ENCODE results near the gene COLGALT1.

COLGALT1 gene

DNA sequence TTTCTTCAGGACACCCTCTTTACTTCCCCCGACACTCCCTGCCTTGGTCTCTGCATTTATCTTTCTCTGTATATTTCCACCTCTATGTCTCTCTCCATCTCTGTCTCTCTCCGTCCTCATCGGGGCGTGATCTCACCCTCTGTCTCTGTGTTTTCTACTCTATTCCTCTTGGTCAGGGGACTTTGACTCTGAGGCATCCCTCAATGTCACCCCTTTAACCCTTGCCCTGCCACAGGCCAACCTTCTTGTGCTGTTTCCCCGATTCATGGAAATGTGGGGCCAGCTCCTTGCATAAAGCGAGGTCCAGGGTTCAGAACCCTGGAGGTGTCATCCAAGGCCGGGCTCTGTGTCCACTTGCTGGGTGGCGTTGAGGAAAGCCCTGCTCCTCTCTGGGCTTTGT lies 46.8 kb downstream of the COLGALT1 start:
- H3K4me3 ChIP-seq (replicated peaks; ENCODE audit: insufficient read depth, low read length): no peak overlapping the region
- H3K27me3 ChIP-seq (ENCODE audit: insufficient read depth, poor library complexity, severe bottlenecking): peaks cover 3% of the 10 kb centered on the region
- no peak overlapping the region for H3K27ac ChIP-seq (replicated peaks)
- DNase-seq (ENCODE audit: low read depth in 1 of 2, low spot score in 1 of 2): no peak
- TF ChIP-seq REST (IDR thresholded peaks at IDR 0.05; ENCODE audit: insufficient replicate concordance, low read depth) (no peak), CTCF (IDR thresholded peaks at IDR 0.05; ENCODE audit: insufficient read depth, low read length) (no peak), GABPA (IDR thresholded peaks at IDR 0.05; ENCODE audit: low read depth) (no peak), SPI1 (IDR thresholded peaks at IDR 0.05; ENCODE audit: borderline replicate concordance, low read depth) (no peak), POLR2AphosphoS5 (IDR thresholded peaks at IDR 0.05; ENCODE audit: low read depth) (no peak)

- H3K4me3 ChIP-seq (replicated peaks; ENCODE audit: insufficient read depth, low read length): no peak overlapping the region
- no peak for TF ChIP-seq REST (IDR thresholded peaks at IDR 0.05; ENCODE audit: insufficient replicate concordance, low read depth)
- no peak for TF ChIP-seq GABPA (IDR thresholded peaks at IDR 0.05; ENCODE audit: low read depth)
- TF ChIP-seq SPI1 (IDR thresholded peaks at IDR 0.05; ENCODE audit: borderline replicate concordance, low read depth): peak; percentile 72; the same call in 1 of the 2 replicates
- H3K27ac ChIP-seq (replicated peaks): no peak overlapping the region
- H3K27me3 ChIP-seq (ENCODE audit: insufficient read depth, poor library complexity, severe bottlenecking): peaks cover 3% of the 10 kb centered on the region
- no peak for DNase-seq (ENCODE audit: low read depth in 1 of 2, low spot score in 1 of 2)
These were observed 47.5 kb downstream of the COLGALT1 start for GRCh38 chr19:17602872-17603510.

GRCh38 chr19:17604372-17605025 lies 49.0 kb downstream of the COLGALT1 start:
- no peak for TF ChIP-seq SPI1 (IDR thresholded peaks at IDR 0.05; ENCODE audit: borderline replicate concordance, low read depth)
- TF ChIP-seq CTCF (IDR thresholded peaks at IDR 0.05; ENCODE audit: insufficient read depth, low read length): no peak
- no peak for TF ChIP-seq POLR2AphosphoS5 (IDR thresholded peaks at IDR 0.05; ENCODE audit: low read depth)
- TF ChIP-seq REST (IDR thresholded peaks at IDR 0.05; ENCODE audit: insufficient replicate concordance, low read depth): no peak
- TF ChIP-seq GABPA (IDR thresholded peaks at IDR 0.05; ENCODE audit: low read depth): no peak
- Histone ChIP-seq H3K27ac (replicated peaks) (no peak overlapping the region), H3K4me3 (replicated peaks; ENCODE audit: insufficient read depth, low read length) (no peak overlapping the region), H3K27me3 (ENCODE audit: insufficient read depth, poor library complexity, severe bottlenecking) (peaks cover 3% of the 10 kb centered on the region)
- DNase-seq (ENCODE audit: low read depth in 1 of 2, low spot score in 1 of 2): no peak

Measured in HL-60 (cell line).